ENCODE measurements around the gene SRPK1.

- no peak for TF ChIP-seq POLR2A (IDR thresholded peaks at IDR 0.05; ENCODE audit: low read depth, low read length)
- TF ChIP-seq POLR2AphosphoS5 (IDR thresholded peaks at IDR 0.05; ENCODE audit: low read depth, low read length) = no peak
Measured at GRCh38 chr6:35929601-35930000, 8.7 kb upstream of the SRPK1 start.
